Renal cortical epithelial cell (primary cell): ENCODE data around the gene COL25A1. TPM values are rescaled to one million over a fixed set of nuclear protein-coding genes. Genes with fewer than 3 reads are reported as not detected.
"Not testable (repeated sequence)": the region's sequence is repeated elsewhere in the genome, so short reads cannot be mapped to it uniquely, and the experiment has no call there.

ENCODE experiments used
- DNase-seq: peaks from one replicate; pipeline ENCODE4 v3.0.0-alpha.2; 2011; ENCODE audit warnings: low read depth
- total RNA-seq: library from RNA; depleted of rRNA; stranded (reverse); fragments of >200 nt; gene quantifications from 2 replicates; pipeline ENCODE4 v1.2.3, GENCODE V29; 2014

The COL25A1 gene
- total RNA-seq, 1 donor from 2014 or later = 0.35 TPM

GRCh38 chr4:109012286-109012880 lies 290.1 kb downstream of the COL25A1 start:
- no peak for DNase-seq

GRCh38 chr4:109011241-109012026 lies 291.0 kb downstream of the COL25A1 start:
- DNase-seq = no peak

DNA sequence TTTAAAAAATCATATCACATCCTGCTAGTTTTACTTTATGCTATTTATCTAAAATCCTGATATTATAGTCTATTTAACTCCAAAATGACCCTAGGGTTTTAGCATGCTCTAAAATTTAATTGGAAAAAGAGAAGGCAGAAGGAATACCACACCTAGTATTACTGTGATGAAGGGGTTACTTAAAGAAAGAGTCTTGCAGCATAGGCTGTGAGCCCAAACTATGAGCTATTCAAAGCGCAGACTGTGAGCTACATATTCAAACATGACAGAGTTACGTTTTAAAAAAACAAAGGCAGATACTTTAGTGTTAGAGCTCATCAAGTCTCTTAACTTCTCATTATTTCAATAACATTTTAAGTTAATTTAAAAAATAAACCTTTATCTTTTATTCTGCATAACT lies 291.9 kb downstream of the COL25A1 start:
- DNase-seq = no peak

- no peak for DNase-seq
Observed at GRCh38 chr4:109009909-109010308, 292.5 kb downstream of the COL25A1 start.

GRCh38 chr4:109007976-109008375 lies 294.5 kb downstream of the COL25A1 start:
- no peak for DNase-seq

DNA sequence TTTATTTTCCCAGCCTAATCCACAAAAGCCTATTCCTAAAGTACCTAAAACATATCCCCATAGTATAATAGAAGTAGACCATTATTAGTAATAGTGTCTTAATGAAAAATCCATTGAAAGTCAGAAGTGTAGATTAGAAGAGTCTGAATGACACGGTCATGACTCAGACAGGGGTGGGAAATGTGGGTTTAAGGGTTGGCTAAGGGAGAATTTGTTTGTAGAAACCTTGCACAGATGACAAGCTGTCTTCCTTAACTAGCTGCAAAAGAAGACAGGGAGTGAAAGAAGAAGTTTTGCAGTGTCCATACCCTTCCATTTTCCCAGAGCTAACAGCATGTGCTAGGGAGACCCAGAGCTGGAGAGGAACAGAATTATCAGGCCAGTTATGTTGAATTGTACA lies 296.9 kb downstream of the COL25A1 start:
- peak; percentile 63 for DNase-seq

DNA sequence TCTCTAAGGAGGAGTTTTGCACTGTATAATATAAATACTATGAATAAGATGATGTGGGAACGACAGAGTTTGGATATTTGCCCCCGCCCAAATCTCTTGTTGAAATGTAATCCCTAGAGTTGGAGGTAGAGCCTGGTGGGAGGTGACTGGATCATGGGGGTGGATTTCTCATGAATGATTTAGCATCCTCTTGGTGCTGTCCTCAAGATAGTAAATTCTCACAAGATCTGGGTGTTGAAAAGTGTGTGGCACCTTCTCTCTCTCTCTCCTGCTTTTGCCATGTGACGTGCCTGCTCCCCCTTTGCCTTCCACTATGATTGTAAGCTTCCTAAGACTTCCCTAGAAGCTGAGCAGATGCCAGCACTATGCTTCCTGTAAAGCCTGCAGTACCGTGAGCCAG lies 298.0 kb downstream of the COL25A1 start:
- DNase-seq = no peak

DNA sequence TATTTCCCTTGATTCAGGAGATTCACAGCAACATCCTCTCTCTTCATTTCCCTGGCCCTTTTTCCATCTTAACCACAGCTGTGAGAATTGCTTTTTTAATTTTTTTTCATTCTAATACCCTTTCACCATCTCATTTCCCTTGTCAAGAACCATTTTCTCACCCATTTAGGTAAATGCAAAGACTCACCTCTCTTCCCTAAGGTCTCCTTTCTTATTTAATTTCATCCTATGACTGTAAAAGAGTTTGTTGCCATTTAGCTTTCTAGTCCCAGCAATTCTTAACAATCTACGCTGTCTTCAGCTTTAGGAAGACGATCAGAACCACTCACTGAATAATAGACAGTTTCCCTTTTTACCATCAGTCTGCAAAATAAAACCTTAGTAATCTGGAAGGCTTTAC lies 298.5 kb downstream of the COL25A1 start:
- DNase-seq = no peak

- DNase-seq = peak; percentile 75
Observed at GRCh38 chr4:108991551-108992328, 310.7 kb downstream of the COL25A1 start.

- peak; percentile 77 for DNase-seq
Observed at GRCh38 chr4:108988464-108989195, 313.8 kb downstream of the COL25A1 start.

- DNase-seq = not testable (repeated sequence)
Observed at GRCh38 chr4:108984495-108984894, 318.0 kb downstream of the COL25A1 start.

DNA sequence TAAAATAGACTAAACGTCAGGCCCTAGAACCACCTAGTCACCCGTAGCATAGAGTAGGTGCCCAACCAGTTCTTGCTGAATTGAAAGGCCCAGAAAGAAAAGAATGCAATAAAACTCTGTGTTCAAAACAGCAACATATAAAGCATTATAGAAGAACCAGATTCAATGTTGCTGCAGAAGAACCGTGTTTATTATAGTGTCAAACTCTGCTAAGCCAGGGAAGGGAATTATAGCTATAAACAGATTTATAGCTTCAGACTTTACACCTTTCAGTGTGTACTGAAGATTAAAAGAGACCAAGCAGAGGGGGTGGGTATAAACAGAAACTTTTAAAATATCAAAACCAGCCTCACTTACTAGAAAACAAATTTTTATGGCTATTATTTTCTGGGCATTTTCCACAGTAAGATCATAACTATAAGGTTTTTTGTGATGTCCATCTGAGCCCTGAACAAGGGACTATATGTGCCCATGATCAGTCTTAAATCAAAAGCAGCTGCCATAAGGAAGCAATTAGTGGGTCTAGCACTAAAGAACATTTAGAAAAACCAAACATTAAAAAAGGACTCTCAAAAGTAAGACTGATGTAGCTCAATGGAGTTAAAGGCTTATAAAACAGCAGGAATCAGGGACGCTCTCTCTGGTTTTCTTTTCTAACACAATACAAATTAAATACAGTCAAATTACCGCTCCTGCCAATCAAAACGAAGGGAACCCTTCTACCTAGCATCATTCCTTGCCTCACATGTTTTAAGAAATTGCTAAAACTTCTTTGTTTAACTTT lies 319.9 kb downstream of the COL25A1 start:
- no peak for DNase-seq

- no peak for DNase-seq
Observed at GRCh38 chr4:108980455-108981239, 321.8 kb downstream of the COL25A1 start.

- no peak for DNase-seq
Observed at GRCh38 chr4:108979759-108980158, 322.7 kb downstream of the COL25A1 start.

DNA sequence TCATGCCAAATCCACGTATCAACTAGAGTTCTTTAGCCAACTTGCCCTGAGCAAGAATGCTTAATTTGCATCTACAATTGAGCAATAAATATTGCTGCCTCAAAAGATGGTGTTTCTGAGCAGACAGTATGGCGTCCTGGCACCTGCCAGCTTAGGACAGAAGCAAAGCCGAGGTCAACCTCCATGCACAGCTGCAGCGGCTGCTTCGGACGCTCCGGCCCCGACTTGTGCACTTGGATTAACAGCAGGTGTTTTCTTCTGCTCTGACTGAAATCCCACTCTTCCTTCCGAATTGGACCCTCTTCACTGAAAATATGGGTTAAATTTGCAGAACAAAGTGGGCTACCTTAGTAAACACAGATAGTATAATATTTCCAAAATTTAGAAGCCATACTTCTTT lies 324.4 kb downstream of the COL25A1 start:
- no peak for DNase-seq

- DNase-seq = no peak
Observed at GRCh38 chr4:108972613-108973283, 329.7 kb downstream of the COL25A1 start.

GRCh38 chr4:108971473-108971872 lies 331.0 kb downstream of the COL25A1 start:
- DNase-seq = no peak

DNA sequence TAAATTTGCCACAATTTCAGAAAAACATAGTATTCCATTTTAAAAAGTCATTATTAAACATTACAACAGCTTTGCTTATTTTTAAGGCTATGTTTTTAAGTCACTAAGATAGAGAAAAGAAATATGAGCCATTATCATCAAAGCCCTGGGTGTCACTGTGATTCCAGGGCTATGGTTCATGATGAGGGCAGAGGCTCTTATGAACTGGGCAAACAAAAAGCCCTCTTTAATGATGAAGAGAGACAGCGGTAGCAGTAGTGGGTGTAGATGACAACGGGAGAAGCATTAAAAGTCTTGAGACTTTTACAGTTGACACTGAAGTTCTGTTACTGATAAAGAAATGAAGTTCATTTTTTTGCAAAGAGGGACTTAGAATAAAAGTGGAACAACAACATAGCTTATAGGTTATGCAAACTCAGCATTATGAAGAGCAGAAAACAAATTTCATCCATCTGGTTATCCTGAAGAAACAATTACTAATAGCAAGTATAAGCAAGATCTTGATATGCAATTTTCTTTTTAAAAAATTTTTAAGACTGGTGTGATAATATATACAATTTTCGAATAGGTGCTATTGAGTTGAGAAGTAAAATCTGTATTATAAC lies 336.9 kb downstream of the COL25A1 start:
- no peak for DNase-seq

- no peak for DNase-seq
Observed at GRCh38 chr4:108965016-108965415, 337.4 kb downstream of the COL25A1 start.
